ENCODE measurements around the gene GMDS.

DNA sequence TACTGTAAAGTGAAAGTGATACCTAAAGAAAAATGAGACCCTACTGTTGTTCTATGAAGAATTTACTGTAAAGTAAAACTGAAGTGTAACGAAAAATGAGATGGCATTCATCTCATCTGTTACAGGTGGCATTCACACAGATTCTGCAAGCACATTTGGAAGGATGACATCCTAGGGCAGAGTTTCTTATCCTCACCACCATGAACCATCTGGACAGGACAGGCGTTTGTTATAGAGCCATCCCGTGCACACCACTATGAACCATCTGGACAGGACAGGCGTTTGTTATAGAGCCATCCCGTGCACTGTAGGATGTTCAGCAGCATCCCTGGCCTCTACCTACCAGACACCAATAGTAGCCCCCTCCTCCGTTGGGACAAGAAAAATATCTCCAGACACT lies 294.8 kb downstream of the GMDS start:
- TF ChIP-seq, protein P1, sequence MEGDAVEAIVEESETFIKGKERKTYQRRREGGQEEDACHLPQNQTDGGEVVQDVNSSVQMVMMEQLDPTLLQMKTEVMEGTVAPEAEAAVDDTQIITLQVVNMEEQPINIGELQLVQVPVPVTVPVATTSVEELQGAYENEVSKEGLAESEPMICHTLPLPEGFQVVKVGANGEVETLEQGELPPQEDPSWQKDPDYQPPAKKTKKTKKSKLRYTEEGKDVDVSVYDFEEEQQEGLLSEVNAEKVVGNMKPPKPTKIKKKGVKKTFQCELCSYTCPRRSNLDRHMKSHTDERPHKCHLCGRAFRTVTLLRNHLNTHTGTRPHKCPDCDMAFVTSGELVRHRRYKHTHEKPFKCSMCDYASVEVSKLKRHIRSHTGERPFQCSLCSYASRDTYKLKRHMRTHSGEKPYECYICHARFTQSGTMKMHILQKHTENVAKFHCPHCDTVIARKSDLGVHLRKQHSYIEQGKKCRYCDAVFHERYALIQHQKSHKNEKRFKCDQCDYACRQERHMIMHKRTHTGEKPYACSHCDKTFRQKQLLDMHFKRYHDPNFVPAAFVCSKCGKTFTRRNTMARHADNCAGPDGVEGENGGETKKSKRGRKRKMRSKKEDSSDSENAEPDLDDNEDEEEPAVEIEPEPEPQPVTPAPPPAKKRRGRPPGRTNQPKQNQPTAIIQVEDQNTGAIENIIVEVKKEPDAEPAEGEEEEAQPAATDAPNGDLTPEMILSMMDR (conservative IDR thresholded peaks at IDR 0.05; ENCODE audit: low read length) = no peak
- TF ChIP-seq EZH2phosphoT487 (IDR thresholded peaks at IDR 0.05; ENCODE audit: borderline replicate concordance) = no peak

All from Loucy (cell line).